Keratinocyte (primary cell): ENCODE data around the gene PNKP.

Experiments
- EZH2 ChIP-seq: IDR thresholded peaks from one replicate; pipeline ENCODE4 v1.6.1; 2012; ENCODE audit warnings: inconsistent platforms, mild to moderate bottlenecking, low read length, moderate library complexity
- TF ChIP-seq, protein P1 (sequence below), 3 experiments: IDR thresholded peaks in 1 of 3; conservative IDR thresholded peaks in 1 of 3; optimal IDR thresholded peaks in 1 of 3; 2 replicates in 2 of 3; 3 replicates in 1 of 3; pipeline versions ENCODE3 to v1.5.1; 2011; ENCODE audit warnings: low read length in 3 of 3, mild to moderate bottlenecking in 3 of 3, moderate library complexity in 2 of 3, control low read depth in 1 of 3, inconsistent platforms in 1 of 3; ENCODE audit not compliant: insufficient read depth in 2 of 3; ENCODE audit errors: extremely low read depth in 1 of 3

DNA sequence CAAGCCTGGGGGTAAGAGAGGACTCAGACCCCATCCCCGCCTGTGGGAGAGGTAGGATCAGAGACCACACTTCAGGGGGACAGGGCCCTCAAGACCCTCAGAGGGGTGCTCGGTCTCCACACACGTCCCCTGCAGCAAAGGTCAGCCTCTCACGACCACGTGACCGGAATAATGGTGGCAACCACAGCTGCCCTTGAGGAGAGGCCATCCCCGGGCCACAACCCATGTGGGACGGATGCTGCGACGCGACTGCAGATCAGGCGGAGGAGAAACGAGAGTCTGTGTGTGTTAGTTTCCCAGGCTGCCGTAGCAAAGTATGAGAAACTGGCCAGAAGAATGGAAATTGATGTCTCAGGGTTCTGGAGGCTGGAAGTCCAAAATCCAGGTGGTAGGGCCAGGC, 40.3 kb downstream of the PNKP start:
- TF ChIP-seq EZH2 = no peak
- TF ChIP-seq, protein P1, sequence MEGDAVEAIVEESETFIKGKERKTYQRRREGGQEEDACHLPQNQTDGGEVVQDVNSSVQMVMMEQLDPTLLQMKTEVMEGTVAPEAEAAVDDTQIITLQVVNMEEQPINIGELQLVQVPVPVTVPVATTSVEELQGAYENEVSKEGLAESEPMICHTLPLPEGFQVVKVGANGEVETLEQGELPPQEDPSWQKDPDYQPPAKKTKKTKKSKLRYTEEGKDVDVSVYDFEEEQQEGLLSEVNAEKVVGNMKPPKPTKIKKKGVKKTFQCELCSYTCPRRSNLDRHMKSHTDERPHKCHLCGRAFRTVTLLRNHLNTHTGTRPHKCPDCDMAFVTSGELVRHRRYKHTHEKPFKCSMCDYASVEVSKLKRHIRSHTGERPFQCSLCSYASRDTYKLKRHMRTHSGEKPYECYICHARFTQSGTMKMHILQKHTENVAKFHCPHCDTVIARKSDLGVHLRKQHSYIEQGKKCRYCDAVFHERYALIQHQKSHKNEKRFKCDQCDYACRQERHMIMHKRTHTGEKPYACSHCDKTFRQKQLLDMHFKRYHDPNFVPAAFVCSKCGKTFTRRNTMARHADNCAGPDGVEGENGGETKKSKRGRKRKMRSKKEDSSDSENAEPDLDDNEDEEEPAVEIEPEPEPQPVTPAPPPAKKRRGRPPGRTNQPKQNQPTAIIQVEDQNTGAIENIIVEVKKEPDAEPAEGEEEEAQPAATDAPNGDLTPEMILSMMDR (optimal IDR thresholded peaks at IDR 0.05 in 1 of 3, IDR thresholded peaks at IDR 0.05 in 1 of 3, conservative IDR thresholded peaks at IDR 0.05 in 1 of 3; ENCODE audit: extremely low read depth in 1 of 3, insufficient read depth in 2 of 3, low read length in 3 of 3) = no peak
